H1 (cell line): Measurements from ENCODE around the gene CYP46A1. TPM values are rescaled to one million over a fixed set of nuclear protein-coding genes. Genes with fewer than 3 reads are reported as not detected.

Source experiments
- CTCF ChIA-PET: fragments of 300-600 bp; sonication (Branson Sonifier 250); formaldehyde crosslinking; loops from one replicate; lab custom pipeline; 2021; ENCODE audit not compliant: partially characterized antibody; lab: Charles Lee
- POLR2A ChIA-PET: fragments of 300-600 bp; sonication (Branson Sonifier 250); formaldehyde crosslinking; loops from one replicate; lab custom pipeline; 2021; ENCODE audit warnings: inconsistent platforms; ENCODE audit not compliant: partially characterized antibody; lab: Charles Lee
- DNase-seq, 2 experiments: peaks; one replicate each; pipeline versions ENCODE4 v3.0.0 to v3.0.0-alpha.2; 2010 to 2022; ENCODE audit warnings: low spot score in 2 of 2, low read depth in 1 of 2, mixed read lengths in 1 of 2
- FAIRE-seq: peaks from 2 replicates; lab custom pipeline; 2011; peaks lifted over from hg19 to GRCh38; lab: Jason Lieb, UNC
- H2AFZ ChIP-seq: 2 replicates; pipeline ENCODE4 v1.8.1; 2012; ENCODE audit warnings: low read length, inconsistent platforms
- H2AK5ac ChIP-seq: 2 replicates; pipeline ENCODE4 v1.6.1; 2013; ENCODE audit warnings: low read depth, low read length
- H2BK120ac ChIP-seq: replicated peaks from 2 replicates; pipeline ENCODE3; 2013; ENCODE audit warnings: low read depth, low read length, inconsistent platforms
- H2BK12ac ChIP-seq: 2 replicates; pipeline ENCODE4 v1.6.1; 2013; ENCODE audit warnings: low read depth, low read length
- H2BK15ac ChIP-seq: 2 replicates; pipeline ENCODE4 v1.6.1; 2013; ENCODE audit warnings: low read length
- H2BK20ac ChIP-seq: 2 replicates; pipeline ENCODE4 v1.6.1; 2013; ENCODE audit warnings: low read length
- H2BK5ac ChIP-seq: 2 replicates; pipeline ENCODE4 v1.6.1; 2013; ENCODE audit warnings: low read depth, low read length
- H3K14ac ChIP-seq: 2 replicates; pipeline ENCODE4 v1.6.1; 2013; ENCODE audit warnings: inconsistent platforms; ENCODE audit not compliant: insufficient read length
- H3K18ac ChIP-seq: 2 replicates; pipeline ENCODE4 v1.6.1; 2013; ENCODE audit warnings: low read length; ENCODE audit errors: extremely low read depth
- H3K23ac ChIP-seq: 2 replicates; pipeline ENCODE4 v1.6.1; 2013; ENCODE audit warnings: inconsistent platforms; ENCODE audit not compliant: insufficient read length
- H3K23me2 ChIP-seq: 2 replicates; pipeline ENCODE4 v1.6.1; 2013; ENCODE audit warnings: low read depth, low read length
- H3K27ac ChIP-seq: 2 replicates; pipeline ENCODE4 v1.6.1; 2011; ENCODE audit warnings: low read depth, low read length, inconsistent platforms
- H3K27me3 ChIP-seq, 4 experiments: replicated peaks in 1 of 4; 1 replicate in 1 of 4; 2 replicates in 3 of 4; pipeline versions ENCODE4 v1.6.1 to v1.8.1; 2011 to 2013; ENCODE audit warnings: low read length in 3 of 4, mild to moderate bottlenecking in 3 of 4, inconsistent platforms in 2 of 4, mixed read lengths in 2 of 4, moderate library complexity in 1 of 4; ENCODE audit not compliant: control insufficient read depth in 3 of 4, insufficient read depth in 3 of 4; ENCODE audit errors: extremely low read depth in 1 of 4
- H3K36me3 ChIP-seq, 4 experiments: 2 replicates each; pipeline versions ENCODE4 v1.6.1 to v1.8.1; 2011 to 2013; ENCODE audit warnings: mild to moderate bottlenecking in 4 of 4, low read length in 3 of 4, moderate library complexity in 2 of 4, control low read depth in 1 of 4, inconsistent platforms in 1 of 4; ENCODE audit not compliant: insufficient read depth in 4 of 4, control insufficient read depth in 2 of 4
- H3K4ac ChIP-seq: replicated peaks from 2 replicates; pipeline ENCODE3; 2013; ENCODE audit warnings: low read length, low read depth, mixed read lengths, inconsistent platforms; ENCODE audit not compliant: insufficient read length
- H3K4me1 ChIP-seq, 4 experiments: replicated peaks in 1 of 4; 1 replicate in 1 of 4; 2 replicates in 3 of 4; pipeline versions ENCODE4 v1.6.1 to v1.8.1; 2011 to 2013; ENCODE audit warnings: low read length in 3 of 4, inconsistent platforms in 2 of 4, mixed read lengths in 1 of 4; ENCODE audit not compliant: insufficient read depth in 4 of 4, control insufficient read depth in 3 of 4
- H3K4me2 ChIP-seq, 2 experiments: 2 replicates each; pipeline versions ENCODE4 v1.6.1 to v1.8.1; 2011 to 2013; ENCODE audit warnings: low read depth in 2 of 2, low read length in 2 of 2, control low read depth in 1 of 2, inconsistent platforms in 1 of 2, mild to moderate bottlenecking in 1 of 2; ENCODE audit not compliant: insufficient read depth in 1 of 2
- H3K4me3 ChIP-seq, 4 experiments: fragments of 200-600, 300-600 bp in 1 of 4; sonication (generic), shearing (Covaris generic), sonication (Bioruptor Twin) in 1 of 4; 2 replicates each; pipeline versions ENCODE4 v1.5.1 to v1.8.1; 2011 to 2016; ENCODE audit warnings: low read length in 4 of 4, low read depth in 3 of 4, control low read depth in 2 of 4, inconsistent platforms in 2 of 4, mild to moderate bottlenecking in 2 of 4, mixed read lengths in 1 of 4, moderate library complexity in 1 of 4; ENCODE audit not compliant: insufficient read depth in 2 of 4; ENCODE audit errors: extremely low read depth in 1 of 4
- H3K56ac ChIP-seq: replicated peaks from 2 replicates; pipeline ENCODE3; 2013; ENCODE audit warnings: low read depth, mild to moderate bottlenecking, mixed read lengths, low read length, inconsistent platforms; ENCODE audit not compliant: insufficient read length
- H3K79me1 ChIP-seq: 2 replicates; pipeline ENCODE4 v1.6.1; 2013; ENCODE audit warnings: low read depth, low read length, control low read depth
- H3K79me2 ChIP-seq, 2 experiments: 2 replicates each; pipeline versions ENCODE4 v1.6.1 to v1.8.1; 2012 to 2013; ENCODE audit warnings: low read length in 2 of 2, mild to moderate bottlenecking in 2 of 2, inconsistent platforms in 1 of 2; ENCODE audit not compliant: insufficient read depth in 2 of 2, control insufficient read depth in 1 of 2
- H3K9ac ChIP-seq, 4 experiments: replicated peaks in 1 of 4; 1 replicate in 1 of 4; 2 replicates in 3 of 4; pipeline versions ENCODE4 v1.6.1 to v1.8.1; 2011 to 2013; ENCODE audit warnings: low read depth in 3 of 4, low read length in 3 of 4, control low read depth in 2 of 4, mild to moderate bottlenecking in 2 of 4, moderate library complexity in 2 of 4, inconsistent platforms in 1 of 4; ENCODE audit errors: extremely low read depth in 1 of 4
- H3K9me3 ChIP-seq, 2 experiments: 2 replicates each; pipeline versions ENCODE4 v1.6.1 to v1.8.1; 2012 to 2013; ENCODE audit warnings: mild to moderate bottlenecking in 2 of 2, moderate library complexity in 2 of 2, control low read depth in 1 of 2, inconsistent platforms in 1 of 2, low read depth in 1 of 2, low read length in 1 of 2, mixed read lengths in 1 of 2; ENCODE audit not compliant: insufficient read depth in 2 of 2
- H4K20me1 ChIP-seq, 2 experiments: replicated peaks in 1 of 2; 2 replicates each; pipeline versions ENCODE3 to v1.8.1; 2011 to 2013; ENCODE audit warnings: inconsistent platforms in 2 of 2, low read length in 2 of 2, mild to moderate bottlenecking in 1 of 2; ENCODE audit not compliant: insufficient read depth in 2 of 2, control insufficient read depth in 1 of 2
- H4K5ac ChIP-seq: 2 replicates; pipeline ENCODE4 v1.6.1; 2013; ENCODE audit warnings: low read length, low read depth, mixed read lengths, inconsistent platforms; ENCODE audit not compliant: insufficient read length
- H4K8ac ChIP-seq: 2 replicates; pipeline ENCODE4 v1.8.0; 2013; ENCODE audit warnings: mild to moderate bottlenecking, moderate library complexity, low read length, inconsistent platforms; ENCODE audit not compliant: insufficient read depth; ENCODE audit errors: extremely low read depth
- H4K91ac ChIP-seq: replicated peaks from 2 replicates; pipeline ENCODE3; 2013; ENCODE audit warnings: low read length, mixed read lengths, inconsistent platforms; ENCODE audit not compliant: insufficient read length
- ASH2L ChIP-seq: fragments of 200-600, 300-600 bp; sonication (generic); IDR thresholded peaks from one replicate; pipeline ENCODE4 v1.7.1; 2017; ENCODE audit warnings: low read length
- BRCA1 ChIP-seq: IDR thresholded peaks from 2 replicates; pipeline ENCODE4 v1.6.1; 2012; ENCODE audit warnings: low read depth, low read length, improper control_type of control experiment
- CEBPB ChIP-seq: IDR thresholded peaks from 2 replicates; pipeline ENCODE4 v1.6.1; 2012; ENCODE audit warnings: low read depth, low read length
- CHD1 ChIP-seq: IDR thresholded peaks from 2 replicates; pipeline ENCODE4 v1.6.1; 2012; ENCODE audit warnings: low read depth, low read length, improper control_type of control experiment
- CTBP2 ChIP-seq: IDR thresholded peaks from 2 replicates; pipeline ENCODE4 v1.7.0; 2011; ENCODE audit warnings: borderline replicate concordance, mild to moderate bottlenecking, moderate library complexity, mixed read lengths, low read length; ENCODE audit not compliant: insufficient read depth, insufficient read length
- EGR1 ChIP-seq: IDR thresholded peaks from 2 replicates; pipeline ENCODE4 v1.6.1; 2011; ENCODE audit warnings: low read depth, low read length, borderline replicate concordance
- EP300 ChIP-seq, 2 experiments: IDR thresholded peaks; 1 replicate in 1 of 2; 2 replicates in 1 of 2; pipeline ENCODE4 v1.6.1; 2011 to 2012; ENCODE audit warnings: low read depth in 2 of 2, low read length in 2 of 2, mild to moderate bottlenecking in 2 of 2, borderline replicate concordance in 1 of 2, inconsistent platforms in 1 of 2, moderate library complexity in 1 of 2
- FOSL1 ChIP-seq: IDR thresholded peaks from 2 replicates; pipeline ENCODE4 v1.6.1; 2011; ENCODE audit warnings: mild to moderate bottlenecking, low read depth, low read length, moderate library complexity; ENCODE audit not compliant: insufficient read depth
- KDM5A ChIP-seq: fragments of 200-600 bp; IDR thresholded peaks from 2 replicates; pipeline ENCODE4 v1.7.1; 2012; ENCODE audit warnings: mild to moderate bottlenecking, low read length, inconsistent platforms, mixed read lengths
- POU5F1 ChIP-seq: IDR thresholded peaks from 2 replicates; pipeline ENCODE4 v1.6.1; 2011; ENCODE audit warnings: low read depth, mild to moderate bottlenecking, low read length, moderate library complexity
- RFX5 ChIP-seq: IDR thresholded peaks from 2 replicates; pipeline ENCODE4 v1.6.1; 2011; ENCODE audit warnings: low read depth, low read length, improper control_type of control experiment, borderline replicate concordance
- SP2 ChIP-seq: IDR thresholded peaks from 2 replicates; pipeline ENCODE4 v1.6.1; 2012; ENCODE audit warnings: mild to moderate bottlenecking, low read length, inconsistent platforms
- WGBS, 2 experiments: shearing (Covaris generic) in 1 of 2; methylation state at CpG; one replicate each; pipeline versions ENCODE4 v1.1.6 to v1.1.7; 2013 to 2015; ENCODE audit warnings: low lambda C conversion rate in 2 of 2, mixed read lengths in 2 of 2, inconsistent platforms in 1 of 2, low coverage in 1 of 2, missing lambda C conversion rate in 1 of 2; ENCODE audit not compliant: insufficient replicate concordance in 2 of 2, insufficient coverage in 1 of 2, insufficient read length in 1 of 2; ENCODE audit errors: extremely low coverage in 1 of 2, missing lambda C conversion rate in 1 of 2; 5-methylcytosine and 5-hydroxymethylcytosine counted together
- polyA plus RNA-seq, 7 experiments: library from polyadenylated mRNA; depleted of rRNA in 3 of 7; stranded (reverse) in 5 of 7; unstranded in 2 of 7; fragments of >200 nt in 5 of 7; fragments of 200-250 nt in 2 of 7; gene quantifications; 1 replicate in 5 of 7; 2 replicates in 1 of 7; 4 replicates in 1 of 7; pipeline versions ENCODE4 v1.2.1 to v1.2.3, GENCODE V29; 2011 to 2013; ENCODE audit warnings: missing spikeins in 2 of 7, mixed read lengths in 2 of 7
- total RNA-seq: library from RNA; stranded (reverse); fragmentation: NEBNext Ultra II Directional; extraction: Animal tissue kit (Norgen Biotek cat#: 25700); gene quantifications from 2 replicates; pipeline ENCODE4 v1.2.1, GENCODE V29; 2021

The CYP46A1 gene
- total and polyA plus RNA-seq, 2 of the 8 experiments (the other 6 are each of a cell fraction or from before 2014, with no cell fraction given): 0.41 to 1.3 TPM

GRCh38 chr14:99747167-99747566 is 63.1 kb downstream of the CYP46A1 start:
- Histone ChIP-seq H4K91ac (no peak overlapping the region), H2BK20ac (no peak overlapping the region), H4K5ac (no peak overlapping the region), H3K9me3 (no peaks in the 10 kb centered on the region), H3K27ac (no peak overlapping the region), H3K4me3 (no peak overlapping the region), H3K23ac (no peak overlapping the region), H2BK5ac (no peak overlapping the region), H2AK5ac (no peak overlapping the region), H3K27me3 (no peaks in the 10 kb centered on the region; a peak in 2 of 7 replicates), H2BK12ac (no peak overlapping the region), H3K4me1 (peaks cover 4 to 13% (median 6%) of the 10 kb centered on the region in 4 experiments), H3K9ac (no peak overlapping the region), H4K20me1 (no peaks in the 10 kb centered on the region), H3K56ac (no peak overlapping the region), H3K14ac (no peak overlapping the region), H3K18ac (no peak overlapping the region), H3K4me2 (no peak overlapping the region), H3K36me3 (no peaks in the 10 kb centered on the region), H3K23me2 (no peaks in the 10 kb centered on the region; the same call in 1 of the 2 replicates), H2AFZ (no peak overlapping the region), H2BK15ac (no peak overlapping the region), H4K8ac (no peak overlapping the region), H3K79me1 (no peaks in the 10 kb centered on the region), H3K79me2 (no peaks in the 10 kb centered on the region), H3K4ac (no peak overlapping the region), H2BK120ac (no peak overlapping the region)
- ChIA-PET POLR2A (no interaction called here), CTCF (interaction anchor here (0.6 to 17.3 kb wide), 6 partner anchors 14 to 141 kb away, joined by 3 to 237 read pairs (median 4); no protein-coding TSS in a partner anchor)
- FAIRE-seq (no peak), DNase-seq (no peak)
- WGBS, 2 experiments: 86% methylated on average over 6 of the region's 7 CpGs; no CpG with 5 or more reads in 1 of the 2 experiments
- TF ChIP-seq SP2: no peak
- TF ChIP-seq KDM5A: no peak
- no peak for TF ChIP-seq ASH2L
- no peak for TF ChIP-seq BRCA1
- no peak for TF ChIP-seq EP300 (IDR thresholded peaks at IDR 0.05; ENCODE audit: borderline replicate concordance in 1 of 2, low read depth in 2 of 2, low read length in 2 of 2)
- no peak for TF ChIP-seq POU5F1
- no peak for TF ChIP-seq CEBPB
- TF ChIP-seq RFX5: no peak
- TF ChIP-seq CHD1: no peak
- no peak for TF ChIP-seq CTBP2
- TF ChIP-seq EGR1: no peak
- TF ChIP-seq FOSL1: no peak
